Fibroblast of mammary gland (primary cell): ENCODE measurements around the gene TRMT1.
"Not testable (repeated sequence)": the region's sequence is repeated elsewhere in the genome, so short reads cannot be mapped to it uniquely, and the experiment has no call there.

ENCODE experiments used
- DNase-seq: peaks from one replicate; pipeline ENCODE4 v3.0.0-alpha.2; 2010; ENCODE audit warnings: low read depth
- H3K4me3 ChIP-seq: 2 replicates; pipeline ENCODE4 v1.5.1; 2011; ENCODE audit warnings: low read depth, mild to moderate bottlenecking, low read length, moderate library complexity; ENCODE audit not compliant: control insufficient read depth
- TF ChIP-seq, protein P1 (sequence below): conservative IDR thresholded peaks from 2 replicates; pipeline ENCODE4 v1.5.1; 2011; ENCODE audit warnings: low read depth, low read length, inconsistent platforms; ENCODE audit not compliant: control insufficient read depth, insufficient read depth

The TRMT1 gene

GRCh38 chr19:13116282-13117175, at the start of gene TRMT1:
Gene TRMT1 (minus strand): TSS chr19:13116740. CDS start chr19:13116399, 341 bp downstream.
- peak within 1 kb of the TSS; percentile 98 for H3K4me3 ChIP-seq
- peak; percentile 92 for DNase-seq
- TF ChIP-seq, protein P1, sequence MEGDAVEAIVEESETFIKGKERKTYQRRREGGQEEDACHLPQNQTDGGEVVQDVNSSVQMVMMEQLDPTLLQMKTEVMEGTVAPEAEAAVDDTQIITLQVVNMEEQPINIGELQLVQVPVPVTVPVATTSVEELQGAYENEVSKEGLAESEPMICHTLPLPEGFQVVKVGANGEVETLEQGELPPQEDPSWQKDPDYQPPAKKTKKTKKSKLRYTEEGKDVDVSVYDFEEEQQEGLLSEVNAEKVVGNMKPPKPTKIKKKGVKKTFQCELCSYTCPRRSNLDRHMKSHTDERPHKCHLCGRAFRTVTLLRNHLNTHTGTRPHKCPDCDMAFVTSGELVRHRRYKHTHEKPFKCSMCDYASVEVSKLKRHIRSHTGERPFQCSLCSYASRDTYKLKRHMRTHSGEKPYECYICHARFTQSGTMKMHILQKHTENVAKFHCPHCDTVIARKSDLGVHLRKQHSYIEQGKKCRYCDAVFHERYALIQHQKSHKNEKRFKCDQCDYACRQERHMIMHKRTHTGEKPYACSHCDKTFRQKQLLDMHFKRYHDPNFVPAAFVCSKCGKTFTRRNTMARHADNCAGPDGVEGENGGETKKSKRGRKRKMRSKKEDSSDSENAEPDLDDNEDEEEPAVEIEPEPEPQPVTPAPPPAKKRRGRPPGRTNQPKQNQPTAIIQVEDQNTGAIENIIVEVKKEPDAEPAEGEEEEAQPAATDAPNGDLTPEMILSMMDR, result no peak

DNA sequence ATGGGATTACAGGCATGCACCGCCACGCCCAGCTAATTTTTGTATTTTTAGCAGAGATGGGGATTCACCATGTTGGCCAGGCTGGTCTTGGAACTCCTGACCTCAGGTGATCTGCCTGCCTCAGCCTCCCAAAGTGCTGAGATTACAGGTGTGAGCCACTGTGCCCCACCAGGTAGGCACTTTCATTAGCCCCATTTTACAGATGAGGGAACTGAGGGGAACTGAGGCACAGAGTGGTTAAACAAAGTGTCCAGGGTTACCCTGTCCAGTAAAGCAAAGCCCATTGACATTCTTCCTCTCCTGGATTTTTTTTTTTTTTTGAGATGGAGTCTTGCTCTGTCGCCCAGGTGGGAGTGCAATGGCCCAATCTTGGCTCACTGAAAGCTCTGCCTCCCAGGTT, 49.6 kb upstream of the TRMT1 start:
- H3K4me3 ChIP-seq, DNase-seq: not testable (repeated sequence)

- no peak overlapping the region for H3K4me3 ChIP-seq
- TF ChIP-seq, protein P1, result no peak
- no peak for DNase-seq
Measured at GRCh38 chr19:13165162-13165997, 48.8 kb upstream of the TRMT1 start.

GRCh38 chr19:13164343-13165161, 48.0 kb upstream of the TRMT1 start:
- peak overlapping the region; percentile 2 for H3K4me3 ChIP-seq
- DNase-seq, result no peak
- TF ChIP-seq, protein P1, result no peak

- H3K4me3 ChIP-seq, result peak overlapping the region; percentile 15
- DNase-seq, result peak; percentile 89
- TF ChIP-seq, protein P1, result no peak
Measured at GRCh38 chr19:13163609-13164342, 47.2 kb upstream of the TRMT1 start.

GRCh38 chr19:13162724-13163608, 46.4 kb upstream of the TRMT1 start:
- TF ChIP-seq, protein P1, result no peak
- H3K4me3 ChIP-seq, result peak overlapping the region; percentile 26
- DNase-seq, result peak; percentile 98
